Fibroblast of lung (primary cell): ENCODE results near the gene KDM2A.

Source experiments
- CTCF ChIP-seq, 2 donors: IDR thresholded peaks in 1 of 2; conservative IDR thresholded peaks in 1 of 2; 1 replicate in 1 of 2; 2 replicates in 1 of 2; pipeline ENCODE4 v1.5.1; 2011 to 2012; ENCODE audit warnings: low read length in 2 of 2, control low read depth in 1 of 2, inconsistent platforms in 1 of 2, low read depth in 1 of 2, mild to moderate bottlenecking in 1 of 2
- EZH2 ChIP-seq: IDR thresholded peaks from 2 replicates; pipeline ENCODE4 v1.5.1; 2012; ENCODE audit warnings: low read length, control low read depth, mild to moderate bottlenecking; ENCODE audit errors: missing control alignments

GRCh38 chr11:67304511-67305113 is 185.5 kb downstream of the KDM2A start:
- TF ChIP-seq CTCF (conservative IDR thresholded peaks at IDR 0.05 in 1 of 2, IDR thresholded peaks at IDR 0.05 in 1 of 2; ENCODE audit: low read depth in 1 of 2, low read length in 2 of 2) (no peak), EZH2 (no peak)
